HepG2 (cell line): ENCODE results near the gene COPS9. TPM values are rescaled to one million over a fixed set of nuclear protein-coding genes. Genes with fewer than 3 reads are reported as not detected.

Source experiments
- AKNA ChIP-seq: sonication (generic); formaldehyde crosslinking; IDR thresholded peaks from 2 replicates; pipeline ENCODE4 v1.4.0; 2020; ENCODE audit warnings: missing genetic modification reagents, borderline replicate concordance
- FOSL2 ChIP-seq: sonication (generic); formaldehyde crosslinking; IDR thresholded peaks from 2 replicates; pipeline ENCODE4 v1.4.0; 2020; ENCODE audit warnings: missing genetic modification reagents
- GTF3A ChIP-seq: sonication (generic); formaldehyde crosslinking; conservative IDR thresholded peaks from 2 replicates; pipeline ENCODE4 v1.4.0; 2020; ENCODE audit warnings: mild to moderate bottlenecking, missing genetic modification reagents
- HDAC6 ChIP-seq: fragments of 200-600 bp; sonication (generic); IDR thresholded peaks from 2 replicates; pipeline ENCODE4 v1.7.0; 2017; ENCODE audit warnings: mild to moderate bottlenecking, antibody characterized with exemption, low read length, low read depth
- HMG20B ChIP-seq: conservative IDR thresholded peaks from 2 replicates; pipeline ENCODE4 v1.6.1; 2016; ENCODE audit warnings: missing genetic modification reagents, missing compliant biosample characterization
- HNF4G ChIP-seq, 2 experiments: sonication (generic) in 1 of 2; formaldehyde crosslinking in 1 of 2; IDR thresholded peaks; 2 replicates each; pipeline versions ENCODE4 v1.4.0 to v1.6.1; 2011 to 2020; ENCODE audit warnings: borderline replicate concordance in 2 of 2, low read depth in 2 of 2, mild to moderate bottlenecking in 2 of 2, low read length in 1 of 2, missing genetic modification reagents in 1 of 2, moderate library complexity in 1 of 2
- MXD4 ChIP-seq: IDR thresholded peaks from 2 replicates; pipeline ENCODE4 v1.6.1; 2016; ENCODE audit warnings: mild to moderate bottlenecking, missing biosample characterization, missing genetic modification reagents
- NCOA1 ChIP-seq: sonication (generic); formaldehyde crosslinking; IDR thresholded peaks from 2 replicates; pipeline ENCODE4 v1.9.0; 2021; ENCODE audit warnings: missing genetic modification reagents
- NONO ChIP-seq, 2 experiments: fragments of 450-650 bp in 1 of 2; sonication (generic) in 1 of 2; formaldehyde crosslinking in 1 of 2; IDR thresholded peaks in 1 of 2; conservative IDR thresholded peaks in 1 of 2; 2 replicates each; pipeline versions ENCODE4 v1.6.1 to v1.8.0; 2017 to 2022; ENCODE audit warnings: mild to moderate bottlenecking in 1 of 2, missing genetic modification reagents in 1 of 2, moderate library complexity in 1 of 2
- PHF21A ChIP-seq: sonication (generic); formaldehyde crosslinking; IDR thresholded peaks from 2 replicates; pipeline ENCODE4 v1.5.0; 2020; ENCODE audit warnings: mild to moderate bottlenecking, missing genetic modification reagents
- POLR2G ChIP-seq: fragments of 200-400 bp; formaldehyde crosslinking; IDR thresholded peaks from 2 replicates; pipeline ENCODE4 v1.6.1; 2018; ENCODE audit warnings: mild to moderate bottlenecking, low read depth, low read length, moderate library complexity
- SAP130 ChIP-seq: IDR thresholded peaks from 2 replicates; pipeline ENCODE4 v1.6.1; 2016; ENCODE audit warnings: low read depth
- TAF15 ChIP-seq: fragments of 200-400 bp; formaldehyde crosslinking; IDR thresholded peaks from one replicate; pipeline ENCODE4 v1.6.1; 2018; ENCODE audit warnings: mild to moderate bottlenecking, low read depth, low read length; ENCODE audit not compliant: poor library complexity, severe bottlenecking
- TP53 ChIP-seq: sonication (generic); formaldehyde crosslinking; conservative IDR thresholded peaks from 2 replicates; pipeline ENCODE4 v1.4.0; 2020; ENCODE audit warnings: missing genetic modification reagents
- ZMAT3 ChIP-seq: sonication (generic); formaldehyde crosslinking; conservative IDR thresholded peaks from 2 replicates; pipeline ENCODE4 v1.7.0; 2021; ENCODE audit warnings: missing genetic modification reagents
- ZMYM3 ChIP-seq: sonication (generic); formaldehyde crosslinking; IDR thresholded peaks from 2 replicates; pipeline ENCODE4 v1.5.1; 2020; ENCODE audit warnings: mild to moderate bottlenecking, missing genetic modification reagents
- ZNF251 ChIP-seq: sonication (generic); formaldehyde crosslinking; IDR thresholded peaks from 2 replicates; pipeline ENCODE4 v1.9.0; 2021; ENCODE audit warnings: mild to moderate bottlenecking, missing genetic modification reagents
- ZNF292 ChIP-seq: sonication (generic); formaldehyde crosslinking; IDR thresholded peaks from 2 replicates; pipeline ENCODE4 v1.8.1; 2022; ENCODE audit warnings: mild to moderate bottlenecking, low read depth, missing genetic modification reagents, borderline replicate concordance
- ZNF30 ChIP-seq: sonication (generic); formaldehyde crosslinking; IDR thresholded peaks from 2 replicates; pipeline ENCODE4 v1.5.0; 2020; ENCODE audit warnings: mild to moderate bottlenecking, missing genetic modification reagents
- ZNF333 ChIP-seq: sonication (generic); formaldehyde crosslinking; IDR thresholded peaks from 2 replicates; pipeline ENCODE4 v1.4.0; 2020; ENCODE audit warnings: mild to moderate bottlenecking, missing genetic modification reagents, borderline replicate concordance
- ZNF460 ChIP-seq: sonication (generic); formaldehyde crosslinking; IDR thresholded peaks from 2 replicates; pipeline ENCODE4 v1.5.1; 2020; ENCODE audit warnings: missing genetic modification reagents, mild to moderate bottlenecking, borderline replicate concordance
- ZNF607 ChIP-seq: sonication (generic); formaldehyde crosslinking; IDR thresholded peaks from 2 replicates; pipeline ENCODE4 v1.5.1; 2020; ENCODE audit warnings: missing genetic modification reagents, mild to moderate bottlenecking, borderline replicate concordance
- ZNF678 ChIP-seq: sonication (generic); formaldehyde crosslinking; IDR thresholded peaks from 2 replicates; pipeline ENCODE4 v1.4.0; 2020; ENCODE audit warnings: mild to moderate bottlenecking, missing genetic modification reagents
- ZNF782 ChIP-seq: sonication (generic); formaldehyde crosslinking; IDR thresholded peaks from 2 replicates; pipeline ENCODE4 v1.4.0; 2020; ENCODE audit warnings: missing genetic modification reagents, mild to moderate bottlenecking, borderline replicate concordance
- ZNF878 ChIP-seq: sonication (generic); formaldehyde crosslinking; IDR thresholded peaks from 2 replicates; pipeline ENCODE4 v1.8.1; 2023; ENCODE audit warnings: mild to moderate bottlenecking, missing genetic modification reagents, moderate library complexity
- polyA plus RNA-seq, 8 experiments: library from polyadenylated mRNA; depleted of rRNA in 3 of 8; stranded (reverse) in 7 of 8; unstranded in 1 of 8; fragments of >200 nt; fragmentation: Illumina TruSeq in 4 of 8; extraction: Trizol in 4 of 8; gene quantifications; 2 replicates each; pipeline versions ENCODE4 v1.2.1 to v1.2.3, GENCODE V29; 2011 to 2016; ENCODE audit warnings: low read depth in 4 of 8, missing spikeins in 1 of 8, mixed read lengths in 1 of 8; ENCODE audit not compliant: insufficient read depth in 1 of 8
- total RNA-seq, 5 experiments: library from RNA; depleted of rRNA; stranded (reverse); fragments of >200 nt; fragmentation: Illumina TruSeq; extraction: Trizol; gene quantifications; 2 replicates each; pipeline ENCODE4 v1.2.3, GENCODE V29; 2016; ENCODE audit warnings: low read depth in 1 of 5

The COPS9 gene
- total and polyA plus RNA-seq, 2 of the 13 experiments (the other 11 are each of a cell fraction or from before 2014, with no cell fraction given): 180 to 247 TPM

DNA sequence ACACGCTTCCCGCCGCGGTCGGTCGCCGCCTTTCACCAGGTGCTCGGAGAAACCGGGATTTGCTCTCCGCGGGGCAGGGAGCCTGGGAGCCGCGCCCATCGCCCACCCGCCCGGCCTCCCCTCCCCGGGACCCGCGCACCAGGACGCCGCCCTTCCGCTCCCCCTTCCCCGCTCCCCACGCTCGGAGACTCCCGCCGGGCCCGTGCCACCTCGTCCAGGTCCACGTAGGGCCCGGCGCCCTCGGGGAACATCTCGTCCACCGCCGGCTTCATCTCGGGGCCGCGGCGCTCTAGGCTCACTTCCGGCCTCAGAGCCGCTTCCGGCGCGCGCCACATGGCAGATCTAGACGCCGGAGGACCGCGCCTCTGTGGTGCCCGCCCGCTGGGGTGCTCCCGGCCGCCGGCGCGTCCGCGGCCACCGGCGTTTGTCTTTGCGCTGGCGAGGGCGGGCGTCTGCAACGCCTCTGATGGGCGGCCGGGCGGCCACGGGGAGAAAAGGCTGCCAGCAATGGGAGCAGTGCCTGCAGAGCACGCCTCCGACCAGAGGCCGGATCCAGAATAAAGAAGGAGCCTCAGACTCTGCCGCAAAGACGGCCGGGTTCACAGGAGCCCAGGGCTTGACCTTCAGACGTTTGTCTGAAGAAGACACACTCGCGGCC lies at the start of gene COPS9 (continued):
- no peak; the same call in 1 of the 2 replicates for TF ChIP-seq ZNF607
- no peak for TF ChIP-seq HDAC6
- 0 out of 2 replicates have a peak, but pooled peaks have one; percentile 60 for TF ChIP-seq NCOA1 (CRISPR knock-in tag)
- no peak for TF ChIP-seq ZNF251 (CRISPR knock-in tag)
- TF ChIP-seq HMG20B (CRISPR knock-in tag): no peak
- TF ChIP-seq ZNF333: no peak; the same call in 1 of the 2 replicates
- peak; percentile 95 for TF ChIP-seq SAP130
- TF ChIP-seq ZNF678 (CRISPR knock-in tag): peak; percentile 87
- TF ChIP-seq NONO (IDR thresholded peaks at IDR 0.05): no peak
- peak; percentile 95 for TF ChIP-seq NONO (CRISPR knock-in tag; conservative IDR thresholded peaks at IDR 0.05)
- peak; percentile 44 for TF ChIP-seq TAF15
- peak; percentile 55; the same call in 1 of the 2 replicates for TF ChIP-seq ZNF878
- no peak; the same call in 1 of the 2 replicates for TF ChIP-seq ZMYM3 (CRISPR knock-in tag)
- TF ChIP-seq PHF21A (CRISPR knock-in tag): peak; percentile 48; the same call in 1 of the 2 replicates
- no peak for TF ChIP-seq ZNF30
- TF ChIP-seq GTF3A (CRISPR knock-in tag): peak; percentile 90; the same call in 1 of the 2 replicates
- 0 out of 2 replicates have a peak, but pooled peaks have one; percentile 41 for TF ChIP-seq TP53
- peak; percentile 79; the same call in 1 of the 2 replicates for TF ChIP-seq MXD4 (CRISPR knock-in tag)
- peak; percentile 92 for TF ChIP-seq ZMAT3
- 0 out of 2 replicates have a peak, but pooled peaks have one; percentile 54 for TF ChIP-seq ZNF782
- TF ChIP-seq AKNA (CRISPR knock-in tag): no peak
- TF ChIP-seq POLR2G: peak; percentile 94
- no peak for TF ChIP-seq ZNF292
- TF ChIP-seq ZNF460: no peak
- 0 out of 2 replicates have a peak, but pooled peaks have one; percentile 3 for TF ChIP-seq HNF4G (IDR thresholded peaks at IDR 0.05; ENCODE audit: borderline replicate concordance, low read depth, low read length)
- no peak for TF ChIP-seq HNF4G (CRISPR knock-in tag; IDR thresholded peaks at IDR 0.05; ENCODE audit: borderline replicate concordance, low read depth)
- 0 out of 2 replicates have a peak, but pooled peaks have one; percentile 5 for TF ChIP-seq FOSL2 (CRISPR knock-in tag)
